ENCODE data around the gene OR11A1.

Gene OR11A1, protein sequence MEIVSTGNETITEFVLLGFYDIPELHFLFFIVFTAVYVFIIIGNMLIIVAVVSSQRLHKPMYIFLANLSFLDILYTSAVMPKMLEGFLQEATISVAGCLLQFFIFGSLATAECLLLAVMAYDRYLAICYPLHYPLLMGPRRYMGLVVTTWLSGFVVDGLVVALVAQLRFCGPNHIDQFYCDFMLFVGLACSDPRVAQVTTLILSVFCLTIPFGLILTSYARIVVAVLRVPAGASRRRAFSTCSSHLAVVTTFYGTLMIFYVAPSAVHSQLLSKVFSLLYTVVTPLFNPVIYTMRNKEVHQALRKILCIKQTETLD

DNA sequence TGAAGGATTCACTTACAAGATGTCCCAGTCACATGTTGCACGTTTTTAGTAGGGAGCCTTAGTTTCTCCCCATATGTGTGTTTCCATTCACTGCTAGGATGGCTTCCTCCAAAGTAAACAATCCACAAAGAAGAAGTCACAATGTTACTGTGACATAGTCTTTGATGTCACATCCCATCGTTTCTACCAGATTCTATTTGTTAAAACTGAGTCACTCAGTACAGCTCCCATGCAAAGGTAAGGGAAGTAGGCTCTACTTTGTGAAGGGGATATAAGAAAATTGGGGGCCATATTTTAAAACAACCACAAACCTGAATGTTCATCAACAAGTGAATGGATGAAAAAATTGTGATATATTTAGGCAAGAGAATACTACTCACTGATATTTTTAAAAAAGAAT lies at the start of gene OR11A1, which contains the start of gene OR2H1:
OR11A1 (minus strand) TSS at position 101 of the 400 bp plus-strand sequence. CDS start 29,430 bp downstream, outside the sequence.
OR2H1 (plus strand) TSS at position 185 of the 400 bp plus-strand sequence. CDS start 4,615 bp downstream, outside the sequence.
- in situ Hi-C loops (cut with MboI; ENCODE audit: low sequenced_read_pairs) = no loop called here

DNA sequence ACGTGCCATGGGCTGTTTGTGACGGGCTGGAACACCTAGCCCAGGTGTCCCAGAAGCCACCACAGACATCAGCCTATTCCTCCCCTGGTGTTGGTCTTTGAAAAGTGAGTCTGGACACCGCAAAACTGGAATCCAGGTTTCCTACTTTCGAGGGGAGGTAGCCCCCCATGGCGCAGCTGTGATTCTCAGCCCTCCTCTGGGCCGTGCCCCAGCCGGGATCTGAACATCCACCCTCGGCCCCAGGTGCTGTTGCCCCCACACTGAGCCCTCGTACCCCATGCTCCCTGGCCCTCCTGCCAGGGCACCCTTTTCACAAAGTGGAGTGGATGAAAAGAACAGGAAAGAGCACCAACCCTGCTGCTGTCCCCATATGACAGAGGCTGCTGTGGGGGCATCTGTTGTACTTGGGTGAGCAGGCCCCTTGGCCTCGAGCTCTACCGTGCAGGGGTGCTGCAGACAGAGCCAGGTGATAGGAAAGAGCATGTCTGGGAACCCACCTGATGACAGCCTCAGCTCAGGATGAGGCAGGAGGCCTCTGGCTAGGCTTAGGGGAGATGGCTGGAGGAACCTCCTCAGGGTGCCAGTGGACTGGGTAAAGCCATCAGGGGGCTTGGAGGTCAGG lies 49.7 kb upstream of the OR11A1 start:
- in situ Hi-C loops (cut with MboI; ENCODE audit: low sequenced_read_pairs) = no loop called here

DNA sequence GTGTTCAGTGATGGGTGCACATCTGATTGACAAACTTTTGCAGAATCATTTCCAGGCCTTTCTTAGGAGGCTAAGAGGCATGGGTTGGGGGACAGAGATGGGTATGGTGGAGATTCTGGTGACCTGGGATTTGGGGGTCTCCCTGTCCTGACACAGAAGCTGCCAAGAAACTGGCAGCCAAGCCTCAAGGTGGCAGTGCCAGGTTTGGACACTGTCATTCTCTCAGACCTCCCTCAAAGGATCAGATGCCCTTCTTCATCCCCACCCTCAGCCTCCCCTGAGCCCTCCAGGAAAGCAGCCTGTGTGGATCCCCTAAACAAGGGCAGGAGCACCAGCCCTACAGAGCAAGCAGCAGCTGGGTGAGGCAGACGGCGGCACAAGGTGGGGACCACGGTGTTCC lies 48.9 kb upstream of the OR11A1 start:
- in situ Hi-C loops (cut with MboI; ENCODE audit: low sequenced_read_pairs) = no loop called here

DNA sequence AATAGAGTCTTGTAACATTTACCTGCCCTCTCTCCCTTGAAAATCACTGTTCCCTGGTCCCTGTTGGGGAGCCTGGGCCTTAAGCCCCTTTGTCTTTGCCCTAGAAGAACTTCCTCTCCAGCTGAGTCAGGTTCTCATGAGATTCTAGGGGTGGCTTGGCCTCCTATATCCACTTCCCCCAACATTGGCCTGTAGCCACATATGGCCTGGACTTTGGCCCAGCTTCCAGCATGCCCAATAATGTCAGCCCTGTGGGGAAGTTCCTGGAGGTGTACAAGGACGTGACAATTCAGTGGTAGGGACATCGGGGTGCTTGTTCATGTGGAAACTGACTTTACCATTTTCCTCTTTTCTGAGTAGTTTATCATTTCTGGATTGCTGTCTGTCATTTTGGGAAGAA lies 48.1 kb upstream of the OR11A1 start:
- in situ Hi-C loops (cut with MboI; ENCODE audit: low sequenced_read_pairs) = no loop called here

DNA sequence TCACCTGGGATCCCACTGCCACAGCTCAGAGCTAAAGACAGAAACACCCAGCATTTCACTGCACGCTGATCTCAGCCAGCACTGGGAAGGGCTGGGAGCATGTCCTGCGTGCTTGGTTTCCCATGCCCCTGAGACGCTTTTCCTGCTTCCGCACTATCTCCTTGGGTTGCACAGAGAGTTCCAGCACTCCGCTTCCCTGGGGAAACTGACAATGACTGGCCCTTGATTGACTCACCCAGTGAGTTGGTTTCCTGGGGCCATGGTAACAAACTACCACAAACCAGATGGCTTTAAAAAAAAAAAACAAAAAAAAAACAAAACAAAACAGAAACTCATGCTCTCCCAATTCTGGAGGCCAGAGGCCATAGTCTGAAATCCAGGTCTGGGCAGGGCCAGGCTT lies 45.7 kb upstream of the OR11A1 start:
- in situ Hi-C loops (cut with MboI; ENCODE audit: low sequenced_read_pairs) = no loop called here

DNA sequence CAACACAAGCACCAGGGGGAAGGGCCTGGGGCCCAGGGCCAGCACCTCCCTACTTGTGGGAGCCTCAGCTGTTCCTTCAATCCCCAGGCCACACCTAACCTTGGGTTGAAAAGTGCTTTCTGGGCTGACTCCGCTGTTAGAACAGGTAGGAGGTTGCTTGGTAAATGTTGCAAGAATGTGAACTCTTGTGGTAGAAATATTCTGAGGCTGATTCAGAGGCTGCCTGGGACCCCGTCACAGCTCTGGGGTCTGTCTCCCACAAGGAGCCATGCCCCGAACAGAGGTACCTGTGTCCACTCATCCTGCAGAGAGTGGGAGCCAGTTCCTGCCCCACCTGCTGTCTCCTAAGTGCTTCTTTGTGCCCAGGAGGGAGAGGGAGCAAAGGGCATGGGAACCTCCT lies 45.3 kb upstream of the OR11A1 start:
- in situ Hi-C loops (cut with MboI; ENCODE audit: low sequenced_read_pairs) = no loop called here

DNA sequence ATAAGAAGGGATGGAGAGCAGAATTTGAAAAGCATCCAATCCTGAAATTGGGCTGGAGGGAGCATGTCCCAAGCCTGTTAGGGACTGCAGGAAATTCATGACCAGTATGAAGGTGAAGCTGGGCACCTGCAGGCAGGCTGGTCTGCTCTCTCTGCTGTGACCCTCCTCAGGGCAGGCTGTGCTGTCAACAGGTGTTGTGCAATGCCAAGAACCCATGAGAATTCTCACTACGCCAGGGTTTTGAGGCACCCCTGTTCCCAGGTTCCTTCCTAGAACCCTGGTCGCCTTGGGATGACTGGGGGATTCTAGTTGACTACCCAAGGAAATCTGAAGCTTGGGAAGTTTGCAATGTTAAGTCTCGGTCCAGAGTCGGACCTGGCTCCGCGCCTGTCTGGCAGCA lies 44.2 kb upstream of the OR11A1 start:
- in situ Hi-C loops (cut with MboI; ENCODE audit: low sequenced_read_pairs) = no loop called here

DNA sequence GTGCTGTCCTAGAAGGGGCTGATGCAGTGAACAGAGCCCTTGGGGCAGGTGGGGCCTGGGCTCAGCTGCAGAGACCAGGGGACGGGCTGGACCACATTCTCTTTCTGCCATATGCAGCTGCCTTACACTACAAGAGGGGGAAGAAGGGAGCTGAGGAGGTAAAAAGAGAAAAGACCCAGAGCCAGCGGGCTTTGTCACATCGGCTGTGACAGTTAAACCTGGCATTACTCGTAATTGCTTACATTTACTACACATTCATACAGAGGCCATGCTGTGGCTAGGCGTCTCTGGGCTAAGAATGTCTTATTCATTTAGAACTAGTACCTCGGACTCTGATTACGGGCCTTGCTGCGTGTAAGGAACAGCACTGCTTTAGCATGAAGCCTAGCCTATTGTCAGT lies 43.7 kb upstream of the OR11A1 start:
- in situ Hi-C loops (cut with MboI; ENCODE audit: low sequenced_read_pairs) = no loop called here

DNA sequence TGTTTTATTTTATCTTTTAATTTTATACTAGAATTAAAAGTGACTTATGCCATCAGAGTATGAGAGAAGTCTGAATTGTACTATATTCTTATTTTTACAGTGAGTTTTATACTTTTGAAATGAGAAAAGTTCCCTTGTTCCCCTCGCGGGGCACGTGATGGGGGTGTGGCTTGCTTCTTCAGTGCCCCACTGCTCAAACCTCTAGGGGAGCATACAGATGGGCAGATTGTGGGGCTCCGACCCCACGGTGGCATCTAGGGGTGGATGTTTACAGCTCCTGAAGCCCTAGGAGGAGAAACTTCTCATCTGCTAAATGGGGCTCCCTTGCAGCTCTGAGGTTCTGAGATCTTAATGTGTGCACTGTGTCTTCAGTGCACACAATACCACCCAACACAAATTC lies 42.8 kb upstream of the OR11A1 start:
- in situ Hi-C loops (cut with MboI; ENCODE audit: low sequenced_read_pairs) = no loop called here

DNA sequence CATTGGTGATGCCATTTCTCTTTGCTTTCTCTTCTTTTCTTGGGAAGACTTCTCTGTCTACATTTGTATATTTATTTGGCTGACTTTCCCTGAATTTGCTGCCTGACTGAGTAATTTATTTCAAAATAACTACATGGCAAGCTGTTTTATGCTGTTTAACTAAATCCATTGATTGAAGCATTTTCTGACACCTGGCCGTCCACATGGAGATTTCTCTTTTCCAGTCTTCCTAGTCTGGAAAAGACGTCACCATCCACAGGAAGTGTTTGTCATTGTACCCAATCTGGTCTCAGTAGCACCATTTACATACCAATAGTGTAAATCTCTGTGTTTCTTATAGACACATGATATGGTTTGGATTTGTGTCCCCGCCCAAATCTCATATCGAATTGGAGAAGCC lies 40.1 kb upstream of the OR11A1 start:
- in situ Hi-C loops (cut with MboI; ENCODE audit: low sequenced_read_pairs) = no loop called here

DNA sequence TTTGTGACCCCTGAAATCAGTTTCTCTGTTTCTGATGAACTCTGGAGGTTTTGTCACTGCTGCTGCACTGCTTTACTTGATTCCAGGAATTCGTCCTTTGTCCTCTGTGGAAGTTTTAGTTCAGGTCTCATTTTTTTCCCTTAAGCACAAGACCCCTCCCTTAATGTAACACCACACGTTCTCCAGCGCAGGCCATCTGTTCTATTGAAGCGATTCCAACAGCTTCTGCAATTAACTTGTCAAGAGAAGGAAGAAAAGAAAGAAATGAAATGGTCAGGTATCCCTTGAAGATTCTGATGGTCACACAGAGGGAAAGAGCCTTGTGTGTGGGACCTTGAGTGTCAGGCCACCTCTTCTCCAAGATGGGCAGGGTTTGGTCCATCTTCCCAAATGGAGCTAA lies 38.7 kb upstream of the OR11A1 start:
- in situ Hi-C loops (cut with MboI; ENCODE audit: low sequenced_read_pairs) = no loop called here

DNA sequence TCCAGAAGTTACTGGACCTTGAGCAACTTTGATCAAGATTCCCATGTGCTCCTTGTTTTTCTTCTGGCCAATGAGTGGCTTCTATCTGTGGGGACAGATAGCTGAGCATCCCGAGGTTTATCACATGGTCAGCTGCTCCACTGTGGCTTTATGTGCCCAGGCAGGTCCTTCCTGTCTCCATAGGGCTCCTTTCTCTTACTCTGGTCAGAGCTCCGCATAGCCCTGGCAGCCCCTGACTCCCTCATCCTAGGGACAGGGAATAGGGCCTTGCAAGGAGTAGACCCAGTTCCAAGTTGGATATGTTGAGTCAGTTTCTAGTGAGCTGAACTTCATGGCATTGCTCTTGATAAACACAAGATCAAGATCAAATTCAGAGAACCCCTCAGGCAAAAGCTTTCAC lies 37.3 kb upstream of the OR11A1 start:
- in situ Hi-C loops (cut with MboI; ENCODE audit: low sequenced_read_pairs) = no loop called here

DNA sequence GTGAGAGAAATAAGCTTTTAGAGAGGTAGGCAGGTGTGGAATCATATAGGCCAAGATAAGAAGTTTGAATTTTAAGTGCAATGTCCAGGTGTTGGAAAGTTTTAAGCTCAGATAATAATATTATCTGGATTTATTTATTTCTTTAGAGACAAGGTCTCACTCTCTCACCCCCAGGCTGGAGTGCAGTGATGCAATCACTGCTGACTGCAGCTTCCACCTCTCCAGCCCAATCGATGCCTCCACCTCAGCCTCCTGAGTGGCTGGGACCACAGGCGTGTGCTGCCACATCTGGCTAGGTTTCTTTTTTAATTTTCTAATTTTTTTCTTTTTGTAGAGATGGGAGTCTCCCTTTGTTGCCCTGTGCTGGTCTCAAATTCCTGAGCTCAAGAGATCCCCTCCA lies 36.4 kb upstream of the OR11A1 start:
- in situ Hi-C loops (cut with MboI; ENCODE audit: low sequenced_read_pairs) = no loop called here

DNA sequence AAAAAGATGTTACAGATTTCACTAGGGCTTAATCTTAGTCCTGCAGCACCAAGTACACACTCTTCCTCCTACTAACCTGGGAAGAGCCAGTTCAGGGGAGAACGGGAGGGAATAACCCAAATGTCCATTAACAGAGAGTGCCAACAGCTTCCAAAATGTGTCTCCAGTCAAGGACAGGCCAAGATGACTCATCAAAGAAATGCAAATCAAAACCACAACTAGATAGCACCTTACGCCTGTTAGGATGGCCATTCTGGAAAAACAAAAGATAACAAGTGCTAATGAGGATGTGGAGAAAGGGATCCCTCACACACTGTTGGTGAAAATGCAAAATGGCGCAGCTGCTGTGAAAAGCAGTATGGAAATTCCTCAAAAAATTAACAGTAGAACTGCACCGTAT lies 34.7 kb upstream of the OR11A1 start:
- in situ Hi-C loops (cut with MboI; ENCODE audit: low sequenced_read_pairs) = no loop called here

DNA sequence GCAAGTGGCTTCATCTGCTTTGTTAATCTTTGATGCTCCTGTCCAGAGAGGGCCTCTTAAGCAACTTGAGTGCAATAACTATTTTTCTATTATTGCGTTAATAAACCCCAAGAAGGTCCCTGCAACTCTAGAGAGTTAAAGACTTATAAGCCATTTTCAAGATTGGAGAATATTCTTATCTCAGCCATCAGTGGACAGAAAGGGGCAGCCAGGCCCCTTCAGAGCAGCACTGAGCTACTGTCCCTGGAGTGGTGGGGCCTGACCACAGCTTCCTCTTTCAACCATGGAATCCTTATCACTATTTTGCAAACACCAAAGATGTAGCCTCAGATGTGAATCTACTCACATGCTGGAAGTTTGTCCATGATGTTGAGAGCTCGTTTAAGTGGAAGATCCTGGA lies 33.7 kb upstream of the OR11A1 start:
- in situ Hi-C loops (cut with MboI; ENCODE audit: low sequenced_read_pairs) = no loop called here

DNA sequence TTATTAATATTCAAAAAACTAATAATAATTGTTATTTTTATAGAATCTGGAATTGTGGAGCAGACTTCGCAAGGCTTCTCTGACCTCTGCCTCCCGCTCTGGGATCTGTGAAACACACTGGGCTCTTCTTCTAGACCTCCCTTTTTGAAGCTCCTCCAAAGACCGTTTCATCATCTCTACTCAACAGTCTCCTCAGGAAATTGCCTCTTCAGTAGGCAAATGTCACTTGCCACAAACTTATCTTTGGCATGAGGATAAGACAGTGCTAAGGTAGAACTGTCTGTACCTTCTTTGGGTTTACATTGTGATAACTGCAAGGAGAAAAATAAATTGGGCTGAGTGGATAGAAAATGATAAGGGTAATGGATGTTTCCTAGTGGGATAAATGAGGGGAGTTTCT lies 33.2 kb upstream of the OR11A1 start:
- in situ Hi-C loops (cut with MboI; ENCODE audit: low sequenced_read_pairs) = no loop called here

DNA sequence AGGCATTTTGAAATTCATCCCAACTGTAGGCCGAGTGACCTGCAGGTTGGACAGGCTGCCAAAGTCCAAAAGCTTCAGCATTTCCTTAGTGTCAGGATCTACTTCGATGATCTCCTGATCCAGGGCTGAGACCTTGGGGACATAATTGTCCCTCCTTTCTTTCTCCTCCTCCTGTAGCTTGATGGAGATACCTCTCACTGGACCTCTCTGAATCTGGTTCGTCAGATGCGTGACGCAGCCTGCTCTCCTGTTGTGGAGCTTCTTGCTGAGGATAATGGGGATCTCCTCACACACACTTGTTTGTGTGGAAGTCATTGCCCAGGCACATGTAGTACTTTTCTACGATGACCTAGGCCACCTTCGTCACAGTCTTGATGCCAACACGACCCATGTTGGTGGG lies 32.4 kb upstream of the OR11A1 start:
- in situ Hi-C loops (cut with MboI; ENCODE audit: low sequenced_read_pairs) = no loop called here

DNA sequence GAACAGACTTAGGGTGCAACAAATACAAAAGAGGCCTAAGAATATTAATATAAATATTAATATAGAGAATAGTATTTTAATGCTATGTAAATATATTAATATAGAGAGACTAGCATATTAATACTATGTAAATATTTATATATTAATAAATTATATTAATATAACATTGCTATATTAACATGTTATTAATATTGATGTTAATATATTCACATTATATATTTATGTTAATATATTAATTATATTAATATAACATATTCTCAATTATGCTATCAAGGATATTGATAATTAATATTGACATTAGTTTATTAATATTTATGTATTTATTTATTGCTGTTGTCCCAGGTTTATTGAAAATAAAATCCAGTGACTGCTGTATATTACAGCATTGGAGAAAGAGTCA lies 32.0 kb upstream of the OR11A1 start:
- in situ Hi-C loops (cut with MboI; ENCODE audit: low sequenced_read_pairs) = no loop called here

DNA sequence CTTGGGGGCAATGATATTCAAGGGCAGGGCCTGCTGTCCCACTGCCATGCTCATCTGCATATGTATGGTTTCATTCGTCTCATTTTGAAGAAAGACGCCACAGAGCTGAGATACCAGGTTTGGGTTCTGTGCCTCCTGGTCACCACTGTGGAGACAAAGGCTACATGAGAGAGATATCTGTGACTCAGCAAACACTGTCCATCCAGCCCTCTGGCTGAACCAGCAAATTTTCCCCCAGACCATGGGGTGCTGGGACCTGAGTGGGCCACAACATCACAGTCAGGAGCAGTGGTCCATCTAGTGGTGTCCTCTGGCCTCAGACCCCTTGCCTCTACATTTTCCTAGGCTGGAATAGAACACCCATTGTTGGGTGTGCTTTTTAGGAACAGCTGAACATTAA lies 30.8 kb upstream of the OR11A1 start, which contains the start of gene MAS1L:
MAS1L (minus strand) TSS at position 297 of the 400 bp plus-strand sequence; CDS start at position 243, 54 bp downstream.
- in situ Hi-C loops (cut with MboI; ENCODE audit: low sequenced_read_pairs) = no loop called here

DNA sequence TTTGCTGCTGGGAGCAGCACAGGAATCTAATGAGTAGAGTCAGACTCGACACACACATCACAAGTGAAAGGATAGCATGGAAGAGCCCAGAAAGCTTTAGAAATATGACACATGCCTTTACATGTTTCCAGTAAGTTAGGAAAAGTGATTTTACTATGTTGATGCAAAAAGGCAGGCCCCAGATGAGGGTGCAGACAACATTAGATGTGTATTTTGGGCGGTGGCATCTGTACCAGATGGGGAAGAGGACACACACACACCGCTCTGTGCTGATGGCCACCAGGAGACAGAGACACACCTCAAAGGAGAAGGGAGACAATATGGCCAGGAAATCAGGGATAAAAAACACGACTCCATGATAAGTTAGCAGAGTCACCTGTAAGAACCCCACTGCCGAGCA lies 30.3 kb upstream of the OR11A1 start:
- in situ Hi-C loops (cut with MboI; ENCODE audit: low sequenced_read_pairs) = no loop called here

DNA sequence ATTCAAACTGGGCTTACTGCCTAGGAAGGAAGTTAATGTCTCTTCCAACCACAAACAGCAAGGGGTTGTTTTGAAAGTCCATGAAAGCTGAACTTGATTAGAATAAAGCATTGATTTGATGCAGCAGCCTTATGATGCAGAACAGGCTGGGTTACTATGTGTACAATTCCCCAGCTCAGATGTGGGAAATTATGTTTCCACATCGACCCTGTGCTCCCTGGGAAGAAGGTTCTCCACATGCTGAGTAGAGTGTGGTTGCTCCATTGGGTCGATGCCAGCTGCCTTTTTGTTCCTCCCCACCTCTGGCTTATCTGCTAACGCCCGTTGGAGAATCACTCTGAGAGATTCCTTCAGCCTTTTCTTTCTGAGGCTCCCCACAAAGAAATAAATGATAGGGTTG lies 29.7 kb upstream of the OR11A1 start:
- in situ Hi-C loops (cut with MboI; ENCODE audit: low sequenced_read_pairs) = no loop called here

DNA sequence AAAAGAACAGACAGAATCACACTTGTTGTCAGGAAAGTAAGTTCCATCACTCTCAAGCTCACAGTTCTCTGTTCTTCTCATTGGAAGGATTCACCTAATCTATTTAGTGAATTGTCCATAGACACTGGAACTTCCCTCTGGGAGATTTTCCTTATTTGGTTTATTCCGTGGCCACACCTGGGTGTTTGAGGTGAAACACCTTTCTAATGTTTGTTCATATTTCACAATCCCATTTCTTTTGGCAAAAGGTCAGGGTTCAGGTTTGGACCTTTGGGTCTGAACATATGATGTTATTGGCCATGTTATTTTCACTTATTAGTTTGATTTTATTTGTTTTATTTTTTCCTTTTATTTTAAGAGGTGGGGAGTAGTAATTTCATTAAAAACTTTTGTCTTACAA lies 26.9 kb upstream of the OR11A1 start:
- in situ Hi-C loops (cut with MboI; ENCODE audit: low sequenced_read_pairs) = no loop called here

DNA sequence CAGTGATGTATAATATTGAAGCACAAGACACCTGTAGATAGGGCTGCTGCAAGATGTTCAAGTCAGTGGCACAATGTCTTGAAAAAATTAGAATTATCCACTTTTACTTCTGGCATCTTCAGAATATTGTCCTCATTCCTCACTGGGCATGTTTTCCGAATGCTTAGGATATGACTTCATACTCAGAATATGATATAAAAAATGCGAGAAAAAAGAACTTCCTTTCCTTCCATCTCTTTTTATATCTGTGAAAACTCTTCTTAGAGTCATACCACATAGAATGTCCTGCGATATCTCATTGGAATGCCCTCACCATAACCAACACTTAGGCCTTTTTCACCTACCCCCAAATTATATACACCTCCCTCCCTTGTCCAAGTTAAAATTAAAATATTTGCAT lies 26.3 kb upstream of the OR11A1 start:
- in situ Hi-C loops (cut with MboI; ENCODE audit: low sequenced_read_pairs) = no loop called here
